HFF-Myc (cell line): ENCODE measurements around the gene GINS1.

Experiments used
- DNase-seq: peaks from one replicate; pipeline ENCODE4 v3.0.0-alpha.2; 2011; ENCODE audit warnings: low read depth; ENCODE audit errors: extremely low read depth
- H3K4me3 ChIP-seq: replicated peaks from 2 replicates; pipeline ENCODE4 v1.5.1; 2011; ENCODE audit warnings: low read depth, mild to moderate bottlenecking, control low read depth, low read length
- TF ChIP-seq, protein P1 (sequence below): IDR thresholded peaks from 2 replicates; pipeline ENCODE4 v1.5.1; 2012; ENCODE audit warnings: mild to moderate bottlenecking, low read depth, low read length, control low read depth; ENCODE audit errors: missing control alignments

Gene GINS1

DNA sequence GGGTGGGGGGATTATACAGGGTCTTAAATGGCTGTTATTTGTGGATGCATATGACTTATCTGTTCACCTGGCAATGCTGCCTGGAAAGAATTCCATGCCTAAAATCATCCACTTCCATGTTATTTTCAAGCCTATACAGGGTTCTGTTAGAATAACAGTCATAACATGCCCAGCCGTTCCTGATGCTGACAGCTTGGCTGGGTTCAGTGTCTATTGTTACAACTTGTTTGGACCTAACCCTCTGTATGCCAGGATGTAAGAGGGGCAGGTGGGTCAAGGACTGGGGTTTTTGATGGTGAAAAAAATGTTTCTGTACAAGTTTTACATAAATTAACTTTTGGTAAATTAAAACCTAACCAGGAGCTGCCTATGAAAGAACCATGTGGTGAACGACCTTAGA is 79.8 kb downstream of the GINS1 start:
- TF ChIP-seq, protein P1, sequence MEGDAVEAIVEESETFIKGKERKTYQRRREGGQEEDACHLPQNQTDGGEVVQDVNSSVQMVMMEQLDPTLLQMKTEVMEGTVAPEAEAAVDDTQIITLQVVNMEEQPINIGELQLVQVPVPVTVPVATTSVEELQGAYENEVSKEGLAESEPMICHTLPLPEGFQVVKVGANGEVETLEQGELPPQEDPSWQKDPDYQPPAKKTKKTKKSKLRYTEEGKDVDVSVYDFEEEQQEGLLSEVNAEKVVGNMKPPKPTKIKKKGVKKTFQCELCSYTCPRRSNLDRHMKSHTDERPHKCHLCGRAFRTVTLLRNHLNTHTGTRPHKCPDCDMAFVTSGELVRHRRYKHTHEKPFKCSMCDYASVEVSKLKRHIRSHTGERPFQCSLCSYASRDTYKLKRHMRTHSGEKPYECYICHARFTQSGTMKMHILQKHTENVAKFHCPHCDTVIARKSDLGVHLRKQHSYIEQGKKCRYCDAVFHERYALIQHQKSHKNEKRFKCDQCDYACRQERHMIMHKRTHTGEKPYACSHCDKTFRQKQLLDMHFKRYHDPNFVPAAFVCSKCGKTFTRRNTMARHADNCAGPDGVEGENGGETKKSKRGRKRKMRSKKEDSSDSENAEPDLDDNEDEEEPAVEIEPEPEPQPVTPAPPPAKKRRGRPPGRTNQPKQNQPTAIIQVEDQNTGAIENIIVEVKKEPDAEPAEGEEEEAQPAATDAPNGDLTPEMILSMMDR: no peak
- DNase-seq: no peak
- H3K4me3 ChIP-seq: no peak overlapping the region

DNA sequence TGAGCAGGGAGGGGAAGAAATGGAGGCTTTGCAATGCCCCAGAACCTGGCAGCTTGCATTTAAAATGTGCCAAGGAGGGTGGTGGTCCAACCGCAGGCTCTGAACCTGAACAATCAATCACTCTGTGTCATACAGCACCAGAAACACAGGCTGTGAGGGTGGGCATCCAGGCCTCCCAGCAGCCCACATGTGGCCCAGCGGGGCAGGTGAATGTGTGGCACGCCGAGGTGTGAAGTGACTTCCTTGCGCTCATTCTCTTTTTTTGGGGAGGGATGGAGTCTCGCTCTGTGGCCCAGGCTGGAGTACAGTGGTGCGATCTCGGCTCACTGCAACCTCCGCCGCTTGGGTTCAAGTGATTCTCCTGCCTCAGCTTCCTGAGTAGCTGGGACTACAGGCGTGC is 80.5 kb downstream of the GINS1 start:
- no peak for DNase-seq

DNA sequence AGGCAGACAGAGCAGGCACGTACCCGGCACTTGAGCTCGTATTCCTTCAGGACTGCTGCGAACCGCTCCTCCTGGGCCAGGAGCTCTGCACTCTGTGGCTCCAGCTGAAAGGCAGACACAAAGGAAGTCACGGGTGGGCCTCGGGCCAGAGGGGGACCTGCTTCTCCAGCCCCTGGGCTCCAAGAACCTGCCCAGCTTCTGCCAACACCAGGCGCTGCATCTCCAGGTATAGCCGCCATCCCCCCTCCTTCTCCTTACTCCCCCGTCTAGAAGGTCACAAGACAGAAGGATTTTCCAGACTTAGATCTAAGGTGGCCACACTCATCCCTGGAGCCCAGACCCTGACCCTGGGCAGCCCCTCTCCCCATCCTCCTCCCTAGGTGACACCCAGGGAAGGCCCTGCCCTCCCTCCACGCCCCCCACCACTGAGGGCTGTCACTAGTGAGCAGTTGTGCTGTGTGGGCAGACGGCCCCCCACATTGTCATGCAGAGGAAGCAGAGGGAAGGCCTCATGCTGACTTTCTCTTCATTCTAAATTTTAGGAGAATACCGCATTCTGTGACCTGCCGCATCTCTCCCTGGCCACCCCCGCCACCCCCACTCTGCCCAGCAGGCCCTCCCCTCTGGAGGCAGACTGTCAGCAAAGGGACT is 81.9 kb downstream of the GINS1 start:
- DNase-seq: no peak
- TF ChIP-seq, protein P1: no peak
- H3K4me3 ChIP-seq: no peak overlapping the region

More for the DNA sequence above, 80.5 kb downstream of the GINS1 start:
- TF ChIP-seq, protein P1: no peak
- no peak overlapping the region for H3K4me3 ChIP-seq

DNA sequence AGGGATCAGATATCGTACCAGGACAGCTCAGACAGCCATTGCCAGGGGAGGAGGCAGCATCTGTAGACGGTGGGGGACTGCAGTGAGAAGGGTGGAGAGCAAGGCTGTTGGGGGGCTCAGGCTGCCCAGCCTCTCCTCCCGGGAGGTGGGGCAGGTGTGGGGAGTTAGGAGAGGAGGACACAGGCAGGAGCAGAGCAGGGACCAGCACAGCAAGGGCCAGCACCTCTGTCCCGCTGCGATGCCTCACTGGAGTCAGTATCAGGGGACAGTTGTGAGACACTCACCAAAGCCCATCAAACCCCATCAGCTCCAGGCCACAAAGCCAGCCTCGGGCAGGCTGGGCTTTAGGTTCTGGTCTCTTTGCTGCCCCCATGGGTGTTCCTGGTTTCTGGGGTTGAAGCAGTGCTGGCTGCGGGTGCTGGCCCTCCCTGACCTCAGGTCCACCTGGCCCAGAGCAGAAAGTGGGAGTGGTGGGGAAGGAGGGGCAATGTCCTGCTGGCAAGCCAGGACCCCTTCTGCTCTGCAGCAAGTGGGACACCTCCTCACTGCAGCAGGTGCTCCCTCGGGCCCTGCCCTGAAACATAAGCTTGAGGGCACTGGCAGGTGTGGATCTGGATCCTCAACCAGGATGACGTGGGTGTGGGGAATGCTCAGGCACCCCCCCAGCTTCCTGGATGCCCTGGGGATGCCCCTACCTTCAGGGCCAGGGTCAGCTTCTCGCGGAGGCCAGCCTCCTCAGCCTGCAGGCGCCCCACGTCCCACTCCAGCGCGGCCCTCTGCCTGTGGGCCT is 83.4 kb downstream of the GINS1 start:
- H3K4me3 ChIP-seq: no peak overlapping the region
- TF ChIP-seq, protein P1: no peak
- no peak for DNase-seq

DNA sequence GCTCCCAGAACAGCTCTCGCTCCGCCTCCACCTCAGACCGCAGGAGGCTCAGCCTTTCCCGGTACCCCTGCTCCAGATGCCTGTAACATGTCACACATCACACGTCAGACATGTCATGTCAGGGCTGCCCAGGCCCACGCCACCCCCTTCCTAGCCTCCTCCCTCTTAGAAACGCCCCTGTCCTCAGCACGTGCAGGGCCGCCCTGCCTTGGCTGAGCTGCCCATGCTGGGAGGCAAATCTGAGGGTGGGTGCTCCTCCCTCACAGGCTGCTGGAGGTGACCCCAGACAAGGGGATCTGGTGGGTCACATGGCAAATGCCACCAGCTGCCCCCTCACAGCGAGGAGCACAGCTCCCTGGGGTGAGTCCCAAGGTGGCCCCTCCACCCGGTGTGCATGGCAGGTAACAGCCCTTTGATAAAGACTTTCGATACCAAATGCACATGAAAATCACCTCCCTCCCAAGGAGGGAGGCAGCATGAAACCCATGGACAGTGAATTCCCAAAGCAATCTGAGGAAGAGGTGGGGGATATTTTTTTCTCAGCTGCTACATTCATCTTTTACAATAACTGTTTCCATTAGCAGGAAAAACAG is 84.1 kb downstream of the GINS1 start:
- TF ChIP-seq, protein P1: no peak
- DNase-seq: no peak

DNA sequence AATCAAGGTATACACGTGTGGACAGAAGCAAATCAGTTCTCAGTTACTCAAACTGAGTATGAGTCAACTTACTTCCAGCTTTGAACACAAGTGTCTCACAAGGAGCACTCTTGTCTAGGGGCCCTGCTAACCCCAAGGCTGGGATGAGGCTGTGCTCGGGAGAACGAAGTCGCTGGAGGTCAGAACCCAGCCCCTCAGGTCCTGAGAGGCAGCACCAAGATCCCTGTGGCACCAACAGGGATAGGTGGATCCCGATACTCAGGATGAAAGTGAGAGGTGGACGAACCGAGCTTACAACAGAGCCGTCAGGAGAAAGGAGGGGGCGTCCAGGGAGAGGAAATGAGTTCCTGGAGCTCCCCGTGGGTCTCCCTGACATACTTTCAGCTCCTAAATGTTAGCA is 85.7 kb downstream of the GINS1 start:
- H3K4me3 ChIP-seq: no peak overlapping the region
- TF ChIP-seq, protein P1: no peak
- DNase-seq: no peak

More for the DNA sequence above, 84.1 kb downstream of the GINS1 start:
- H3K4me3 ChIP-seq: no peak overlapping the region
